ENCODE results near the gene XCR1. TPM values are rescaled to one million over a fixed set of nuclear protein-coding genes. Genes with fewer than 3 reads are reported as not detected.

Gene XCR1
- polyA plus RNA-seq, 1 experiment, result not detected

DNA sequence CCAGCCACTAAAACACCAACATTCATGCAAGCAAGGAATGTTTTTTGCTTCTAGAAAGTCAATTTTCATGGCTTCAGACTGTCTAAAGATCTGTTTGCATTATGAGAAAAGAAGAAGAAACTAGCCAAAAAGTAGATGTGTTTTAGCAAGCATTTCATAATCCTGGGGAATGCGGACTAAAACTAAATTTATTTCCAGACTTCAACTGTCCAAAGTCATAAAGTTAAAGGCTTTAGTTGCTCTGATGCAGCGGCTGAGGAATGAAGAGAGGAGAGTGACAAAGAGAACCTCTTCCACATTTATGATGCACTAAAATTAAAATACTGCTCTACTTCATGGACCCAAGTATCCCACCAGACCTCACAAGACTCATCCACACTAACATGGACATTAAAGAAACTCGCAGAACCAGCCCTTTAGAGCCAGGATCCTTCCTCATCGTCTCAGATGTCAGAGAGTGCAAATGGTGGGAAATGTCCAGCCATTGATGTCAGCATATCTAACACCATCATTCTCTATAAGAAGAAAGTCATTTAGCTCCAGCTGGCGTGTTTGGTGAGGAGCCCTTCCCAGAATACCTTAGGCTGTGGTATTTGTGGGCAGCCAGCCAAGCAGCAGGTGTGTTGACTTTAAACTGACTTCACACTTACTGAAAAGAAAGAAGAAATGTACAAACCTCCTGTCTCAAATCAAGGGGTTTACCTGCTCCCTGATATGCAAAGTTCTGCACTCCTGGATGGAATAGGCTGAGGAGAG lies 49.1 kb downstream of the XCR1 start:
- Histone ChIP-seq H3K4me3 (ENCODE audit: low read depth, low read length) (no peak overlapping the region), H3K27me3 (ENCODE audit: control insufficient read depth, insufficient read depth, low read length) (no peaks in the 10 kb centered on the region), H3K36me3 (ENCODE audit: control insufficient read depth, insufficient read depth, low read length) (peaks cover 11% of the 10 kb centered on the region)
- ChIA-PET POLR2A (no interaction called here), CTCF (no interaction called here)
- TF ChIP-seq, protein P1, sequence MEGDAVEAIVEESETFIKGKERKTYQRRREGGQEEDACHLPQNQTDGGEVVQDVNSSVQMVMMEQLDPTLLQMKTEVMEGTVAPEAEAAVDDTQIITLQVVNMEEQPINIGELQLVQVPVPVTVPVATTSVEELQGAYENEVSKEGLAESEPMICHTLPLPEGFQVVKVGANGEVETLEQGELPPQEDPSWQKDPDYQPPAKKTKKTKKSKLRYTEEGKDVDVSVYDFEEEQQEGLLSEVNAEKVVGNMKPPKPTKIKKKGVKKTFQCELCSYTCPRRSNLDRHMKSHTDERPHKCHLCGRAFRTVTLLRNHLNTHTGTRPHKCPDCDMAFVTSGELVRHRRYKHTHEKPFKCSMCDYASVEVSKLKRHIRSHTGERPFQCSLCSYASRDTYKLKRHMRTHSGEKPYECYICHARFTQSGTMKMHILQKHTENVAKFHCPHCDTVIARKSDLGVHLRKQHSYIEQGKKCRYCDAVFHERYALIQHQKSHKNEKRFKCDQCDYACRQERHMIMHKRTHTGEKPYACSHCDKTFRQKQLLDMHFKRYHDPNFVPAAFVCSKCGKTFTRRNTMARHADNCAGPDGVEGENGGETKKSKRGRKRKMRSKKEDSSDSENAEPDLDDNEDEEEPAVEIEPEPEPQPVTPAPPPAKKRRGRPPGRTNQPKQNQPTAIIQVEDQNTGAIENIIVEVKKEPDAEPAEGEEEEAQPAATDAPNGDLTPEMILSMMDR (IDR thresholded peaks at IDR 0.05; ENCODE audit: insufficient read depth, low read depth, low read length), result no peak
- DNase-seq (ENCODE audit: low read depth), result no peak

DNA sequence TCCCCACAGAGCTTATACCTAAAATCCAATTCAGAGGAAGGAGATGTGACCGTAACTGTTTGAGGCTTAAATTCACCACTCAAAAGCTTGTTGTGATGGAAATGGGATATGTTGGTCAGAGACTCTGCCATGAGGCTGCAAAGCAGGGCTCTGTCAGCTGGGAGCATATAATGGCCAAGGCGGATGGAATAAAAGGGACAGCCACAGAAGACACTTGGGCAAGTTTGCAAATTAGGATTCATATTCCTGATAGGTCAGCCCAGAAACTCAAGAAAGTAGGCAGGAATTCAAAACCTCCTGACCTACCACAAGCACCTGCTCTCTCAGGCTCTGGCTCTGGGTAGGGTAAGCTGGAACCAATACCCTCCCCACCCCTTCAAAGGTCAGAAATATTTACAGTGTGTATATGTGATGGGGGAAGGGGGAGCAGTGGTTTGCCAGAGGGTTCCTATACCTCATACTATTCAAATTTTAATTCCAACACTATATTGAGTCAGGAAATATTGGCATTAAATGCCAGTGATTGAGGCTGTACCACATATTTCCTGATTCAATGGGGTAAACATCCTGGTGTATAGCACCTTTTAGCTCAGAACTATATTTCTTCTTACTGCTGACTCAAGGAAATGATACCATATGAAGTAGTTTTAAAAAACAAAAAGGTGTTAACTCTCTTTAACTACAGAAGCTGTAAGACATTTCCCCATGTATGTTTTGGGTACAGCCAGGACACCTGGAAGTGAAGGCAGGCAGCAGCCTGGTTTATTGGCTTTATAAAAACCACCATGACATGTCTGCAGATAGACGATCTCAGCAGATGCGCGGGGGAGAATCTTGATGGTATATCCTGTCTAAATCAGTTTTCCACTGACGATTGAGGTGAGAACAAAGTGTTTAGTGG lies 50.8 kb downstream of the XCR1 start:
- DNase-seq (ENCODE audit: low read depth), result no peak
- Histone ChIP-seq H3K4me3 (ENCODE audit: low read depth, low read length) (no peak overlapping the region), H3K36me3 (ENCODE audit: control insufficient read depth, insufficient read depth, low read length) (peaks cover 9% of the 10 kb centered on the region), H3K27me3 (ENCODE audit: control insufficient read depth, insufficient read depth, low read length) (no peaks in the 10 kb centered on the region)
- ChIA-PET POLR2A (no interaction called here), CTCF (interaction anchor here (0.6 to 1.7 kb wide), 3 partner anchors 12 to 37 kb away, joined by 3 to 4 read pairs (median 3); no protein-coding TSS in a partner anchor)
- TF ChIP-seq, protein P1 (IDR thresholded peaks at IDR 0.05; ENCODE audit: insufficient read depth, low read depth, low read length), result no peak

DNA sequence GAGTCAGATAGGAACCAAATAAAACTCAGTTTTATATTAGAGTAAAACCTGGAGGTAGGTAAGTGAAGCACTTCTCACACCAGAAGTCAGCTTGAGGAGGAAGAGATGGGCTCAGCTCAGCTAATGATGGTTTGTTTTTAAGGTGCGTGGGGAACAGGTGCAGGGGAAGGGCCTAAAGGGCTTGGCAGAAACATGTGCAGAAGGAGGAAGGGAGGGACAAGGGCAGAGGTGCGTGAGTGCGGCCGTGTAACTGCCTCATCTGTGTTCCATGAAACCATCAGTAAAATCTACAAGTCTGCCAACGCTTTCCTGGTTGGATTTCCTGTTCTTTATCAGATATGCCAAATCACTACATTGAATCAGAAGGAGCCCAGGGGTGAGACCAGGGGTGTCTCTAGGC lies 51.6 kb downstream of the XCR1 start:
- DNase-seq (ENCODE audit: low read depth), result no peak
- Histone ChIP-seq H3K27me3 (ENCODE audit: control insufficient read depth, insufficient read depth, low read length) (no peaks in the 10 kb centered on the region), H3K36me3 (ENCODE audit: control insufficient read depth, insufficient read depth, low read length) (peaks cover 9% of the 10 kb centered on the region), H3K4me3 (ENCODE audit: low read depth, low read length) (no peak overlapping the region)
- ChIA-PET CTCF (interaction anchor here (0.6 to 1.7 kb wide), 2 partner anchors 16 to 36 kb away, joined by 3 to 4 read pairs; no protein-coding TSS in a partner anchor), POLR2A (no interaction called here)
- TF ChIP-seq, protein P1 (IDR thresholded peaks at IDR 0.05; ENCODE audit: insufficient read depth, low read depth, low read length), result no peak

DNA sequence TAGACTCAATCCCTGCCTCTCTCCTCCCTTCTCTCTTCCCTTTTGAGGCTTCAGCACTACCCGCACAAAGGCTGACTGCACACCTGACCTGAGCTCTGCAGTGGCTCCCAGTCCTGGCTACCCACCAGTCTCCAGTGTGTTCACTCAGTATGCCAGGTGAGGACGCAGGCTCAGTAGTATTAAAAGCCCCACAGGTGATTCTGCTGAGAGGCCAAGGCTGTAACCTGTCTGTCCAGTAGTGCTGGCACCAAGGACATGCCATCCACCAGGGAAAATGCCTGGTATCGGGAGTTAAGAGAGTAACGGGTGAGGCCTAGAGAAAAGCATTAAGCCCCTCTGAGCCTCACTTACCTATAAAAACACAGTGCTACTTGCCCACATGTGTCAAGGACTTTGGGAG lies 52.6 kb downstream of the XCR1 start:
- TF ChIP-seq, protein P1 (IDR thresholded peaks at IDR 0.05; ENCODE audit: insufficient read depth, low read depth, low read length), result no peak
- POLR2A ChIA-PET, result no interaction called here
- H3K36me3 ChIP-seq (ENCODE audit: control insufficient read depth, insufficient read depth, low read length), result peaks cover 9% of the 10 kb centered on the region
- H3K4me3 ChIP-seq (ENCODE audit: low read depth, low read length), result no peak overlapping the region
- CTCF ChIA-PET, result interaction anchor here (0.8 kb wide), 1 partner anchor 15 kb away, joined by 3 read pairs; no protein-coding TSS in a partner anchor
- DNase-seq (ENCODE audit: low read depth), result no peak
- no peaks in the 10 kb centered on the region for H3K27me3 ChIP-seq (ENCODE audit: control insufficient read depth, insufficient read depth, low read length)

Measured in BJ (cell line).